ENCODE results near the gene KAZN.

KAZN gene

DNA sequence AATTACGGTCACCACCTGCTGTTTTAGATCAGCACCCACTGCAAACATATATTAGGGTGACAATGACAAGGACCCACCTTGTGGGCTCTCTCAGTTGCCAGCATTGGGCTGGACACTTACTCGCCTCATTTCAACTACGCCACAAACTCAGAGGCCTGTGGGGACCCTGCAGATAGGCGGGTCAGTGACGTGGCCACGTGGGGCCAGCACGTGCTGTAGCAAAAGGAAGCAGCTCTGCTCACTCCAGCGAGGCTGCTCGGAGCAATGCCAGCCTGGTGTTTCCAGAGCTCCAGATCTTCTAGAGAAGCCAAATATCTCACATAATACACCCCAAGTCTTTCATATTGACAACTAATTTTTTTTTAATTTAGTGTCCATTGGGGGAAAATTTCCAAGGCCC lies 478.3 kb downstream of the KAZN start:
- no peak overlapping the region for H3K4me3 ChIP-seq (replicated peaks; ENCODE audit: low read depth, low read length)
- no peak for DNase-seq (ENCODE audit: low read depth)
- TF ChIP-seq CTCF (IDR thresholded peaks at IDR 0.05; ENCODE audit: low read length, missing control alignments): no peak

- no peak for TF ChIP-seq CTCF (IDR thresholded peaks at IDR 0.05; ENCODE audit: low read length, missing control alignments)
- H3K4me3 ChIP-seq (replicated peaks; ENCODE audit: low read depth, low read length): no peak overlapping the region
- DNase-seq (ENCODE audit: low read depth): no peak
Observed at GRCh38 chr1:15077384-15077783, 478.9 kb downstream of the KAZN start.

DNA sequence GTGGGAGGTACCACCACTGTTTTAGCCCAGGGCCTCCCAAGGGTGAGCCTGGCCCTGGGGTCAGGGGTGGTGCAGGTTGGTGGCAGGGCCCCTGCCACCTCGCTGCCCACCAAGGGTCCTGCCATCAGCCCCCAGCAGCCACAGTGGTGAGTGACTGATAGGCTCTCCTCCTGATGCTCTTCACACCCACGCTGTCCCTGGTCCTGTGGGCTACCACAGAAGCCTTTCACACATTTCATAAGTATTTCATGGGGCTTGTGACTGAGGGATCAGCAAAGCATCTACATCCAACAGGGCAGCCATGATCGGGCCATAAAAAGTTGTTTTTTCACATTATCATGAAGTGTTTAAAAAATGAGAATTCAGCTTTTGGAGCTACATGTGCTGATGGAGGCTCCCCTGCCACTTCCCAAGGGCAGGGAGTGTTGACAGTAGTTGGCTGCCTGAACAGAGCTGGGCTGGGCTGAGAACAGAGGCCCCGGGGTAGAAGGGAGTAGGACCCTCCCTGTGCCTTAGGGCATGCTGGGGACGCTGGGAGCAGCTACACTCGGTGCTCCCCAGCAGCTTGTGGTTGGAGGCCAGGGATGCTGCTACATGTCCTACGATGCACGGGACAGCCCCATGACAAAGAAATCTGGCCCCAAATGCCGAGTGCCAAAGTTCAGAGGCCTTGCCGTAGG lies 482.0 kb downstream of the KAZN start:
- H3K4me3 ChIP-seq (replicated peaks; ENCODE audit: low read depth, low read length): no peak overlapping the region
- no peak for DNase-seq (ENCODE audit: low read depth)
- TF ChIP-seq CTCF (IDR thresholded peaks at IDR 0.05; ENCODE audit: low read length, missing control alignments): no peak

- no peak for TF ChIP-seq CTCF (IDR thresholded peaks at IDR 0.05; ENCODE audit: low read length, missing control alignments)
- peak; percentile 3 for DNase-seq (ENCODE audit: low read depth)
- no peak overlapping the region for H3K4me3 ChIP-seq (replicated peaks; ENCODE audit: low read depth, low read length)
Observed at GRCh38 chr1:15081102-15081501, 482.6 kb downstream of the KAZN start.

GRCh38 chr1:15083578-15083977 lies 485.1 kb downstream of the KAZN start:
- TF ChIP-seq CTCF (IDR thresholded peaks at IDR 0.05; ENCODE audit: low read length, missing control alignments): no peak
- H3K4me3 ChIP-seq (replicated peaks; ENCODE audit: low read depth, low read length): no peak overlapping the region
- no peak for DNase-seq (ENCODE audit: low read depth)

GRCh38 chr1:15088281-15088971 lies 489.9 kb downstream of the KAZN start:
- no peak for DNase-seq (ENCODE audit: low read depth)
- H3K4me3 ChIP-seq (replicated peaks; ENCODE audit: low read depth, low read length): no peak overlapping the region
- TF ChIP-seq CTCF (IDR thresholded peaks at IDR 0.05; ENCODE audit: low read length, missing control alignments): no peak

Measured in fibroblast of pulmonary artery (primary cell).